Mononuclear cell (primary cell): Measurements from ENCODE around the gene STXBP1. TPM values are rescaled to one million over a fixed set of nuclear protein-coding genes. Genes with fewer than 3 reads are reported as not detected.

ENCODE experiments used
- H3K27me3 ChIP-seq: 2 replicates; pipeline ENCODE4 v1.6.0; 2011; ENCODE audit warnings: low read length, control low read depth; ENCODE audit not compliant: insufficient read depth
- H3K4me1 ChIP-seq: 2 replicates; pipeline ENCODE4 v1.5.1; 2011; ENCODE audit warnings: mild to moderate bottlenecking, low read length, control low read depth; ENCODE audit not compliant: insufficient read depth
- H3K4me3 ChIP-seq: 2 replicates; pipeline ENCODE4 v1.5.1; 2011; ENCODE audit warnings: mild to moderate bottlenecking, low read length, moderate library complexity
- H3K9me3 ChIP-seq: 2 replicates; pipeline ENCODE4 v1.5.1; 2011; ENCODE audit warnings: low read depth, mild to moderate bottlenecking, control low read depth, low read length
- total RNA-seq: library from RNA; depleted of rRNA; stranded (reverse); fragments of >200 nt; gene quantifications from one replicate; pipeline ENCODE4 v1.2.3, GENCODE V29; 2012

STXBP1 gene
- total RNA-seq, 1 donor = 2.0 TPM

- H3K9me3 ChIP-seq = no peaks in the 10 kb centered on the region
- H3K4me1 ChIP-seq = no peaks in the 10 kb centered on the region
- H3K27me3 ChIP-seq = no peaks in the 10 kb centered on the region
- no peak overlapping the region for H3K4me3 ChIP-seq
Observed at GRCh38 chr9:127627494-127627855, 15.4 kb downstream of the STXBP1 start.

- Histone ChIP-seq H3K4me1 (no peaks in the 10 kb centered on the region), H3K9me3 (no peaks in the 10 kb centered on the region), H3K4me3 (no peak overlapping the region), H3K27me3 (no peaks in the 10 kb centered on the region)
Observed at GRCh38 chr9:127628758-127629467, 16.8 kb downstream of the STXBP1 start.

- H3K4me3 ChIP-seq = no peak overlapping the region
- H3K9me3 ChIP-seq = no peaks in the 10 kb centered on the region
- H3K27me3 ChIP-seq = no peaks in the 10 kb centered on the region
- no peaks in the 10 kb centered on the region for H3K4me1 ChIP-seq
Observed at GRCh38 chr9:127629468-127630081, 17.5 kb downstream of the STXBP1 start.

- no peaks in the 10 kb centered on the region for H3K4me1 ChIP-seq
- no peak overlapping the region for H3K4me3 ChIP-seq
- no peaks in the 10 kb centered on the region for H3K9me3 ChIP-seq
- no peaks in the 10 kb centered on the region for H3K27me3 ChIP-seq
Observed at GRCh38 chr9:127633216-127633862, 21.3 kb downstream of the STXBP1 start.

- H3K4me3 ChIP-seq = no peak overlapping the region
- H3K27me3 ChIP-seq = no peaks in the 10 kb centered on the region
- H3K9me3 ChIP-seq = no peaks in the 10 kb centered on the region
- no peaks in the 10 kb centered on the region for H3K4me1 ChIP-seq
Observed at GRCh38 chr9:127634021-127634420, 21.9 kb downstream of the STXBP1 start.

DNA sequence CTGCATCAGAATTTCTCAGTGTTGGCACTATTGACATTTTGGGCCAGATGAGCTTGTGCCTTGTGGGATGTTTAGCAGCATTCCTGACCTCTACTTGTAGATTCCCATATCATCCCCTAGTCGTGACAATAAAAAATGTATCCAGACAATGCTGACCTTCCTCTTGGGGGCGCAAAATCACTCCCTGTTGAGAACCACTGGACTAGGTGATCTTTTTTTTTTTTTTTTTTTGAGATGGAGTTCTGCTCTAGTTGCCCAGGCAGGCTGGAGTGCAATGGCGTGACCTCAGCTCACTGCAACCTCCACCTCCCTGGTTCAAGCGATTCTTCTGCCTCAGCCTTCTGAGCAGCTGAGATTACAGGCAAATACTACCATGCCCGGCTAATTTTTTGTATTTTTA lies 22.6 kb downstream of the STXBP1 start:
- Histone ChIP-seq H3K27me3 (no peaks in the 10 kb centered on the region), H3K4me1 (no peaks in the 10 kb centered on the region), H3K4me3 (no peak overlapping the region), H3K9me3 (no peaks in the 10 kb centered on the region)

DNA sequence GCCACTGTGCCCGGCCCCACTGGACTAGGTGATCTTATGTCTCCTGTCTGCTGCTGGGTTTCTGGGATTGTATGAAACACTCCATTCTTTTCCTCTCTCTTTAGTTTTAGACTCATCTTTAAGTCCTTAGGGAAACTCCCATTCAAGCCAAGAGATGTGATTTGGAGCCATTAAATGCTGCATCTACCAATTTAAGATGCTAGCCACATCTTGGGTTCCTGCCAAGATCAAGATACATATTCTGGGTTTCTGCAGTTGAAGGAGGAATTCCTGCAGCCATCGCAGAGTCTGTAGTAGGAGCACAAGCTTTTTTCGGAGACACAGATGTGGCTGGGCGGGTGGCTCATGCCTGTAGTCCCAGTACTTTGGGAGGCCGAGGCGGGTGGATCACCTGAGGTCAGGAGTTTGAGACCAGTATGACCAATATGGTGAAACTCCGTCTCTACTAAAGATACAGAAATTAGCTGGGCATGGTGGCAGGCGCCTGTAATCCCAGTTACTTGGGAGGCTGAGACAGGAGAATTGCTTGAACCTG lies 23.2 kb downstream of the STXBP1 start:
- no peak overlapping the region for H3K4me3 ChIP-seq
- no peaks in the 10 kb centered on the region for H3K9me3 ChIP-seq
- no peaks in the 10 kb centered on the region for H3K4me1 ChIP-seq
- no peaks in the 10 kb centered on the region for H3K27me3 ChIP-seq

DNA sequence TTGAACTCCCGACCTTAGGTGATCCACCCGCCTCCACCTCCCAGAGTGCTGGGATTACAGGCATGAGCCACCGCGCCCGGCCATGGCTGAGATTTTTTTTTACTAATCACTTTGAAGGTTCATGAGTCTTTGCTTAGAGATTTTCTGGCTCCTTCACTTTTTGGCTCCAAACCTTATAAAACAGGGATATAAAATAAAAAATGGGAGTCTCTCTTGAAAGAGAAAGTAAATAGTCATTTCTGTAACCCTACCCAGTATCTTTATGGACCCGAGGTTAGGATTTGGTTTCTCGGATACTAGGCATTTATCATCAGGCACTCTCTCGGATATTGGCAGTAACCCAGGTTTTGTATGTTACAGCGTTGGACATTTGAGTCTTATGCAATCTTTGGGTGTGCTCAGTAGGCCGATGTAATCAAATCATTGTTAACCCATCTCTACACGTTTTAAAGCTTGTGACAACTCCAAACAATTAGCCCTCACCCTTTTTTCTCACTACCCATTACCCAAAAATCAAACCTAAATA lies 25.3 kb downstream of the STXBP1 start:
- Histone ChIP-seq H3K9me3 (no peaks in the 10 kb centered on the region), H3K4me1 (no peaks in the 10 kb centered on the region), H3K4me3 (no peak overlapping the region), H3K27me3 (no peaks in the 10 kb centered on the region)

DNA sequence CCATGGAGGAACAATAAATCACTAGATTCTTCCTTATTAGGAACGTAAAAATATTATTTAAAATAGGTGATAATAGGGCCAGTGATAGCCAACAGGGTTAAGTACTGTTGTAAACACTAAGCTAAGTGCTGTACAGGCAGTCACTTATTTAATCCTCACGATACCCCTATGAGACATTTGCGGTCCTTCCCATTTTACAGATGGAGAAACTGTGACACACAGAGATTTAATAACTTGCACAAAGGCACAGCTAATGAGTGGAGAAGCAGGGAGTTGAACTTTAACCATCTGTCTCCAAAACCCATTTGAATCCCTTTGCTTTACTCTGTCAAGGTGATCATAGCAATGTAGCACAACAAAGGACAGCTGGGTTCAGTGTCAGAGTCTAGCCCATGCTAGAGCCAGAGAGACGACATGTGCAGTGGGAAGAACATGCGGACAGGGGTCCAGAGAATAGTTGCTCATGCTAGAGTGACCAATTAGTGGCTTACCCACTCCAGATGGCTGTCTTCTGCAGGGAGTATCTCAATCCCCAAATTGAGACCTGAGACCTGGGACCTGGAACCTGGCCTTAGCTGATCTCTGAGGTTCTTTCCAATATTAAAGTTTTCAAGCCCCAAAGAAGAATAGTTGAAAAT lies 28.9 kb downstream of the STXBP1 start:
- no peak overlapping the region for H3K4me3 ChIP-seq
- no peaks in the 10 kb centered on the region for H3K9me3 ChIP-seq
- H3K4me1 ChIP-seq = no peaks in the 10 kb centered on the region
- no peaks in the 10 kb centered on the region for H3K27me3 ChIP-seq

DNA sequence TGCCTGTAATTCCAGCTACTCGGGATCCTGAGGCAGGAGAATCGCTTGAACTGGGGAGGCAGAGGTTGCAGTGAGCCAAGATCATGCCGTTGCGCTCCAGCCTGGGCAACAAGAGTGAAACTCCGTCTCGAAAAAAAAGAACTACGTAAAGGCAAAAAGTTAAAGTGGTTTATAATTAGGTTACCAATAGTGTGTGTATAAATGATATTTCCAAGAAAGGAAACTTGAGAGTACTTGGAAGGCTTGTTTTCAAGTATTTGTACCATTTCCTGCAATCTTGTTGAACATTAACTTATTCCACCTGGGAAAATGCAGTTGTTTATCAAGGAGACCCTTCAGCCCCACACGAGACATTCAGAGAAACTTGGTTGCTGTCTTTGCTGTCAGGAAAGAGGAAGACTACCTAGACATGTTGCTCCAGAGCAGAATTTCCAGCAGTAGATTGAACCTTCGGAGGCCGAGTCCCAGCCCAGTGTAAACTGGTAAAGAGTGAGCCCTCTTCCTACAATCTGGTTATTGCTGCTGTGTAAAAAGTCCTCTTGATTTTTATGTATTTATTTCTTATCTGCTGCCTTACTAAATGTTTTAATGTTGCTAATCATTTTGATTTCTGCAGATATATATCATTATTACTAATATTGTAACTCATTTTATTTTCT lies 30.1 kb downstream of the STXBP1 start:
- Histone ChIP-seq H3K4me1 (no peaks in the 10 kb centered on the region), H3K4me3 (no peak overlapping the region), H3K27me3 (no peaks in the 10 kb centered on the region), H3K9me3 (no peaks in the 10 kb centered on the region)

GRCh38 chr9:127644146-127644827 lies 32.2 kb downstream of the STXBP1 start:
- Histone ChIP-seq H3K27me3 (no peaks in the 10 kb centered on the region), H3K4me3 (no peak overlapping the region), H3K4me1 (no peaks in the 10 kb centered on the region), H3K9me3 (no peaks in the 10 kb centered on the region)

GRCh38 chr9:127644943-127645342 lies 32.9 kb downstream of the STXBP1 start:
- Histone ChIP-seq H3K27me3 (no peaks in the 10 kb centered on the region), H3K4me3 (no peak overlapping the region), H3K9me3 (no peaks in the 10 kb centered on the region), H3K4me1 (no peaks in the 10 kb centered on the region)

DNA sequence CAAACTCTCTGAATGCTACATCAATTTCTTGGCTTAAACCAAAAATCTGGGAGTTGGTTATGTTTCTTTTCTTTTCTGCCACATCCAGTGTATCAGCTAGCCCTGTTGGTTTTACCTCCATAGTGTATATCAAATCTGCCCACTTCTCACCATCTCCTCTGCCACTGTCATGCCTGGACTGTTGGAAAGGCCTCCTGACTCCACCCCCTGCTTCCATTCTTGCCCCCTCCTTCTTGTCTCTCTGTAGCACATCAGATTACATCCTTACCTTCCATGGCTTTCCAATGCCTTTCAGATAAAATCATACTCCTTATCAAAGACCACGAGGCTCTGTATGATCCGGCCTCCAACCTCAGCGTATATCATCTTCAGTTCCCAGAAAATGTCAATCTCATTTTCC lies 35.4 kb downstream of the STXBP1 start:
- Histone ChIP-seq H3K4me1 (no peaks in the 10 kb centered on the region), H3K27me3 (no peaks in the 10 kb centered on the region)

DNA sequence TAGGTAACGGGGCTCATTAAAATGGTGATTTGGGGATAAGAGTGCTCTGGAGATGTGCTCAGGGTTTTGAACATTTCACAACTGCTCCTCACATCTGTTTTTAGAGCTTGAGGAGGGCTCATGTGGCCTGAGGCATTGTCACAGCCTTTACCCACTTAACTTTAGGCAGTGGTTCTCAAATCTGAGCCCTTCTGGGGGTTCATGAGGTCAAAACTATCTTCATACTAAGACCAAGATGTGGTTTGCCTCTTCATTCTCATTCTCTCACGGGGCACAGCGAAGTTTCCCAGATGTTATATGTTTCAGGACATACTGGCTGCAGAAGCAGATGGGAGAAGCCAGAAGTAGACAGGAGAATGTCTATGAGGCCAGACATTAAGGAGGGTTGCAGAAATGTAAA lies 38.4 kb downstream of the STXBP1 start:
- Histone ChIP-seq H3K9me3 (no peaks in the 10 kb centered on the region), H3K27me3 (no peaks in the 10 kb centered on the region)

More for the DNA sequence above, 35.4 kb downstream of the STXBP1 start:
- no peaks in the 10 kb centered on the region for H3K9me3 ChIP-seq
- no peak overlapping the region for H3K4me3 ChIP-seq

More for the DNA sequence above, 38.4 kb downstream of the STXBP1 start:
- Histone ChIP-seq H3K4me1 (no peaks in the 10 kb centered on the region), H3K4me3 (no peak overlapping the region)
